ENCODE data around the gene SLBP.

Gene SLBP

DNA sequence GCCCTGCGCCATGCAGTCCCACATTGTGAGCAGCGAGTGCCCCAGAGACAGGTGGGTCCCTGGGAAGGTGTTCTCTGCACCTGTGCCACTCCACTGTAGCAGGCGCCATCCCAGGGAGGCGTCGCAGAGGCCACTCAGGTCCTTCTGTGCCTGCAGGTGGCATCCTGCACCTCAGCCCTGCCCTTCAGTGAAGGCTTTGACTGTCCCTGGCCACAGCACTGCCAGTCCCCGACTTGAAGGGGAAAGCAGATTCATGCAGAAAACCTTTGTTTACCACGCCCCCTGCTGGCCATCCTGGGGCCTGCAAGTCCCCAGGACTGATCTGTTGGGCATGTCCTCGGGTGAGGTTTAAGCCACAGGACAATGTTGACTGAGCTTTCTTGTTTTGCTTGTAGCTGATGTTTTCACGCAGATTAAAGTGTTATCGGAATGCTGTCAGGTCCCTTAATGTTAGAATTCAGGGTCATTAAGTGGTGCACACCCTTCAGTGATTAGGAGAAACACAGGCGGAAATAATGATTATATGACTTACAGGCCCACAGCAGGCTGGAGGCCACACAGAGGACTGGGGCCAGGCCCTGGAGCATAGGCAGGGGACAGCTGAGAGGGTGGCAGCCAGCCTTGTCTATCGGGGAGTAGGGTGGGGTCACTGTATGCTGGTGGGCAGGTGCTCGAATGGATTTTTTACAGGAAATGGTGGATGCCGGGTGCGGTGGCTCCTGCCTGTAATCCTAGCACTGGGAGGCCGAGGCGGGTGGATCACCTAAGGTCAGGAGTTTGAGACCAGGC lies 14.2 kb upstream of the SLBP start:
- DNase-seq: peak; percentile 86

DNA sequence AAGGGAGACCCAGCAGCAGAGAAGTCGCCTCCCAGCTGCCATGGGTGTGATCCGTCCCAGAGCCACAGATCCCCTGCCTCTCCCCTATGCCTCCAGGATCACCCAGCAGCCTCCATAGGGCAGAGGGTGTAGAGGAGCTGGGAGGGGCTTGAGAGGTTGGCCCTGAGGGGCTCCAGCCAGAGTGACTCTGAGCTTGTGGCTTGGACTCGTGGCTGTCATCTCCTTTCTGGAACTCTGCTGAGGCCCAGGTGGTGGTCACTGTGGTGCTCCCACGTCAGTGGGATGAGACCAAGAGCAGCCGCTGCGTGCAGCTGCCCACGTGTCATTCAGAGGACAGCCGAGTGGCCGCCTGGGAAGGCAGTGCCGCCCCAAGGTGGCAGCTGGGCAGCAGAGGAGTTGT lies 13.4 kb upstream of the SLBP start:
- DNase-seq: no peak

DNA sequence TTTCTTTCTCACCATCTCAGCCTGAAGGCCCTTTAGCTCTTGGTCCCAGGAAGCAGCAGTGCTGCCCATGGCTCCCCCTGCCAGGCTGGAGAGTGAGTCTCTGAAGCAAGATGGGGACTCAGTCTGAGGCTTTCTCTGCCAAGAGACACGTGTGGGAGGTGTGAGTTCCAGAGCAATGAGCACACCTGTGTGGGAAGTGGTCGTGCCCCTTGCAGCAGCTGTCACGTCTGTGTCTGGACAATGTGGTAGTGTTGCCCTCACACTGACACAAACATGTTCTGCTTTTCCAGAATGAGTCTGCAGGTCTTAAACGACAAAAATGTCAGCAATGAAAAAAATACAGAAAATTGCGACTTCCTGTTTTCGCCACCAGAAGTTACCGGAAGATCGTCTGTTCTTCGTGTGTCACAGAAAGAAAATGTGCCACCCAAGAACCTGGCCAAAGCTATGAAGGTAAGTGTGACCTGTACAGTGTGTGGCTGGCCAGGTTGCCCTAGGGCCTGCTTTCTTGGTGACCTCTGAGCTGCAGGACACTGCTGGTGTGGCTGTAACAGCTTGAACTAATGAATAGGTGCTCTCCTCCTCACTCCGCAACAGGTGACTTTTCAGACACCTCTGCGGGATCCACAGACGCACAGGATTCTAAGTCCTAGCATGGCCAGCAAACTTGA lies 11.1 kb upstream of the SLBP start:
- peak; percentile 76 for DNase-seq

GRCh38 chr4:1722551-1723118 lies 10.5 kb upstream of the SLBP start:
- DNase-seq: peak; percentile 57

DNA sequence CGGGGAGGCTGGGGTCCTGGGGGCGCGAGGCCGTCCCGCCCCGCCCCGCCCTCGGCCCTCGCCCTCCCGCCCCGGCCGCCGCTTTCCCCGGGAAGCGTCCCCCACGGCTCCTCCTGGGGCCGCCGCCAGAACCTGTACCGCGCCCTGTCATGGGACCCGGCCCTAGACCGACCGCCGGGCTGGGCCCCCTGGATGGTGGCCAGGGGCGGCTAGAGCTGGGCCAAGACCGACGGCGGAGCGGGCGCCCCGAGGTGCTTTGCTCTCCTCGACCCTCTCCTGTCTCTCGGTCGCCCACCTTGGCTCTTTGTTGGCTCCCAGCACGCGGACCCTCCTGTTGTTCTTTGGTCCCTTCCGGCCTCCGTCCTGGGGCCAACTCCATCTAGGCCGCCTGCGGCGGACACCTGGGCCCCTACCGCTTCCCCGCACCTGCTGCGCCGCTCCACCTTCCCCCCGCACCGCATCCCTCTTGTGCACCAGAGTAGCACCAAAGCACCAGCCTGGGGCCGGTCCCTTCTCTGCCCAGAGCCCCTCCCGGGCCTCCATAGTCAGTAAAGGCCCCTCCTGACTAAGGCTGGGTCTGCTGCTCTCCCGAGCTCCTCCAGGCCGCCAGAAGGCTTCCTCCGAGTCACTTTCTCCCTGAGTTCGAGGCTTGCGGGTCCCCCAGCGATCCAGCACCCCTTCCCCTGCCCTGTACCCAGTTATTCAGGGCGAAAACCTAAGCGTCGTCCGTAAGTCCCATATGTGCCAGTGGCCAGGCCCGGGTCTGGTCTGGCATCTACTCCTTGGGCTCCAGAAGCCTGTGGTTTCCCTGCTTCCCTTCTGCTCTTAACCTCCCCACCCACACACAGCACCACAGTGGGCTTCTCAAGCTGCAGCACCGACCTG lies 9.8 kb upstream of the SLBP start:
- DNase-seq: peak; percentile 48

GRCh38 chr4:1721003-1721665 lies 9.0 kb upstream of the SLBP start, which contains the start of the genes TACC3 and TMEM129:
TACC3 (plus strand) TSS chr4:1721521; CDS start chr4:1723422, 1,901 bp downstream.
TMEM129 (minus strand) TSS chr4:1721323; CDS start chr4:1720837, 486 bp downstream.
- peak; percentile 93 for DNase-seq

GRCh38 chr4:1720163-1720983 lies 8.3 kb upstream of the SLBP start:
- peak; percentile 38 for DNase-seq

DNA sequence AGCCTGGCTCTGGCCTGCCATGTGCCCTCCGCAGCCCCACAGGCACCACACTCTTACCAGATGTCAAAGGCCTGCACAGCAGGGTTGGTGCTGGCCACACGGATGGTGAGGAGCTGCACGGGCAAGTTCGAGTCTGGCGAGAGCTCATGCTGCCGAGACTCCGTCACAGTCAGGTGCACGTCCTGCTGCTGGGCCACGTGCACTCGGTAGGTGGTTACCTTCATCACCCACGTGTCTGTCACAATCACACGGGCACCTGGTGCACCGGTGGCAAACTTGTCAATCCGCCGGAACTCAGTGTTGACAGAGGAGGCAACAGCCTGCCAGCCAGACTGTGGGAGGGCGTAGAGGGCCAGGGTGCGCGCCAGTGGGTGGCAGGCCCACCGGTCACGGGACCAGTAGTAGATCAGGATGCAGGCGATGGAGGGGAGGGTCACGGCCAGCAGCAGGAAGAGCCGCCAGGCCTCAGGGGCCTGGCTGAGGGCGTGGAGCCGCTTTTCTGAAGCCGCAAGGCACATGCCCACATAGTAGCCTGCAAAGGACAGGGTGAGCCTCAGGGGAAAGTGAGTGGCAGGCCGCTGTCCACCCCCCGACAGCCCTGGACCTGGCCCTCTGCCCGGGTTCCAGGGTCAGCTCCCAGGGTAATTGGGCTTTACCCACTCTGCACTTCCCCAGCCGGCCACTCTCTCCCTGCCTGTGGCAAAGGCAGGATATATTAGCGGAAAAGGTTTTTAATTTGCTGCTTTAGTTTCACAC lies 6.2 kb upstream of the SLBP start:
- no peak for DNase-seq

DNA sequence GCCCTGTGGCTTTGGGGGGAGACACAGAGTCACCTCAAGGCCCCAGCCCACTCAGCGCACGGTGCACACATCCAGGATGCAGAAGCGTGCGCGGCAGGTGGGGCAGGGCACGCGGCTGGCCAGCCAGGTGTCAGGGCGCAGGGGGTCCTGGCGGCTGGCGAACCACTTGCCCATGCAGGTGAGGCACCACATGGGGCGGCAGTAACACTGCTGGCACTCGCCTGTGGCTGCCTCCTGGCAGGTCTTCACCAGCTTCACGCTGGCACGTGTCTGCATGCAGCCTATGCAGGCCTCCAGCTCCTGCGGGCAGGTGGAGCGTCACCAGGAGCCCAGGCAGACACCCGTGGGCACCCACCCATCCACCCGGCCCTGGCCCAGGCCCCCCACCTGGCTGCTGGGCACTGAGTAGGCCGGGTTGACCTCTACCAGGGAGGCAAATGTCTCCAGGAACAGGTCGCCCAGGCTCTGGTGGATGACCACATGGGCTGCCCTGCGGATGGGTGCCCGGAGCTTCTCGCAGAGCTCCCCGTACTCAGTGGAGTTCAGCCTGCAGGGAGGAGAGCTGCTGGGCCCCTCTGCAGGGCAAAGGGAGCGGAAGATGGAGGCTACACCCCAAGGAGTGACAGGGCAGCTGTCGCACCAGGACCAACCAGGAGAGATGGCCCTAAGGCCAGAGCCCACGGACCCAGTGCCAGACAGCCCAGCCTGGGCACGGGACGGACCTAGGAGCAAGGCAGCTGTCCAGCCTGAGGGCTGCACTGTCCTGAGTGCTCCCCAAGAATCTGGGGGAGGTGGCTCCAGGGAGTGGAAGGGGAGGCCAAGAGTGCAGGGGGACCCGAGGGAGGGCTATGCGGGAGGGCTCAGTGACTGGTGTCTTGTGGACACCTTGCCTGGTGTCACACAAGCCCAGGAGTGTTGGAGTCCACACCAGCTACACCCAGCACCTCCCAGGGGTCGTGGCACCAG lies 5.3 kb upstream of the SLBP start:
- DNase-seq: no peak

DNA sequence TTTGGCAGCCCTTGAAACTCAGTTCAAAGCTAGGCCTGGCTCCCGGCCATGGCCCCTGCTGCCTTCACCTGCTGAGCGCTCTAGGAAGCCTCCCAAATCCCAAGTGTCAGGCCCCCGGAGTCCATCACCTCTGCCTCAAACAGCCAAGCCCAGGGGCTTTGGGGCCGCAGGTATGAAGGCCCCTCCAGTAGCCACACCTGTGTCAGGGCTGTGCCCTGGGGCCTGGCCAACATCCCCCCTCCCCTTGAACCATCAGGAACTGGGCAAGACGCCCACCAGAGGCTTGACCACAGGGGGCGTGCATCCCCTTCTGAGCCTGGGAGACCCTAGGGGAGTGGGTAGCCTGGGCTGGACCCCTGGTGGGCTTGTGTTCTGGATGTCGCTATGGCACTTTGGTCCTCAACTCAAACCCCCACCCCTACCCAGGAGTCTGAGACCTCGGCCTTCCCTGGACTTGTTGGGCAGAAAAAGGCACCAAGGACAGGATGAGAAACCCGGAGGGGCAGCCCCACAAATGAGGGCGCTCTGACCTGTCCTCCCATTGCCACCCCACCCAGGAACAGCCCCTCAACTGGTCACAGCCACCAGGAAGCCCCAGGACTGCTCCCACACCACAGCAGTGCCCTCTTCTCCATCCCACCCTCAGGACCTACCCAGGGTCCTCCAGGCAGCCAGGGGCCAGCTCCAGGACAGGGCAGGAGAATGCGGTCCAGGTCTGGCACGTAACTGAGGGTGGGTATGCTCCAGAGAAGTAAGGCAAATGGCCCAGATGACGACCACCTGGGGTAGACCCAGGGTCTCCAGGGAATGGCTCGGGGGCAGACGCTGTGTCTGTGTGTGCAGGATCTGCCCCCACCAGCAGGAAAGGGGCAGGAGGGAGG lies 4.2 kb upstream of the SLBP start:
- DNase-seq: no peak

- DNase-seq: peak; percentile 30
These were observed 3.1 kb upstream of the SLBP start for GRCh38 chr4:1715002-1715758.

GRCh38 chr4:1714303-1715001 lies 2.3 kb upstream of the SLBP start:
- peak; percentile 20 for DNase-seq

DNA sequence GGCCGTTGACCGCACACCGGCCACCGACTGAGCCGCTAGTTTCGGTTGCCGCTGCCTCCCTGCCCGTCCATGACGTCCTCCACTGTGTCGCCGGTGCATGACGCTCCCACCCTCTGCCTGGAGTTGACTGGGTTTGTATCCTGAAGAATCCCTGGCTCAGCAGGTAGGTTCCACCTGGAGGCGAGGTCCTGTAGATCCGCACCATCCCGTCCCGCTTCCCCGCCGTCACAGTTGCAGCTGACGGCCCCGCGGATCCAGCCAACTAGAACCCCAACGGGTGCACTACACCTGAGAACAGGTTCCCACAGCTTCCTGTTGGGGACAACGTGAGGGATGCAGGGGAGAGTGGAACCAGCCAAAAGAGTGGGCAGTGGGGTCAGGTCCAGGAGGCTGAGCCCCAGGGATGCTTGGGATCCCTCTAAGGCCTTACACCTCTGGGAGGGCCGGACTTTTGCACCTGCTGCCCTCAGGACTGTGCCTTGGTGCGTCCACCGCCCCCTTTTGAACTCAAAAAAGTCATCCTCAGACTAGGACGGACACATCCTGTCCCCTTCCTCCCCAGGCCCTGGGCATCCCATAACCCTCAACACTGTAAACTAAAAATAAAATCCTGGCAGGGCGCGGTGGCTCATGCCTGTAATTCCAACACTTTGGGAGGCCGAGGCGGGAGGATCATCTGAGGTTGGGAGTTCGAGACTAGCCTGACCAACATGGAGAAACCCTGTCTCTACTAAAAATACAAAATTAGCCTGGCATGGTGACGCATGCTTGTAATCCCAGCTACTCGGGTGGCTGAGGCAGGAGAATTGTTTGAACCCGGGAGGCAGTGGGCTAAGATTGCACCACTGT lies 1.1 kb upstream of the SLBP start:
- no peak for DNase-seq

DNA sequence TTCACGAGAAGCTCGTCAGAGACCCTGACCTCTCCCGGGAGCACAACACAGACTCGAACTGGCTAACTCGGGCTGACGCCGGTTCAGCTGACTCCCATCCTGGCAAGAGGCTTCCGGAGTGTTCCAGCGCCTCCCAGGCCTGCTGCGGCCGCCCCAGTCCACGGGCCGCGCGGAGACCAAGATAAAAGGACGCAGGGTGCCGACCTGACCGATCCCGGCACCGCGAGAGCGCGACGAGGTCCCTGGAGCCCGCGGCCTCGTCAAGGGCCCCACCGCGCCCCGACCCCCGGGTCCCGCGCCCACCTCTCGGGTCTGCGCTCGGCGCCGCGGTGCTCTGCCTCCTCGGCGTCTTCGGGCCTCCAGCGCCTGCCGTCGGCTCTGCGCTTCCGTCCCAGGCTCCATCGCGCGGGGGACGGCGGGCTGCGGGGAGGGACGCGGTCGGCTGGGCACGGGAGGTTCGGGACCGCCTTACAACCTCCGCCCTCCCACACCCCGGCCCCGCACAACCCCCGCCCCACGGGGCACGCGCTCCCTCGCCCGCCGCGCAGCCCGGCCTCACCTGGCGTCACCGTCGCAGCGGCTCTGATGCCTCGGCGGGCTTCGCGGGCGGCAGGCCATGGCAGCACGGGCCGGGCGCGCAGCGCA lies 426 bp downstream of the SLBP start:
- peak; percentile 66 for DNase-seq

DNA sequence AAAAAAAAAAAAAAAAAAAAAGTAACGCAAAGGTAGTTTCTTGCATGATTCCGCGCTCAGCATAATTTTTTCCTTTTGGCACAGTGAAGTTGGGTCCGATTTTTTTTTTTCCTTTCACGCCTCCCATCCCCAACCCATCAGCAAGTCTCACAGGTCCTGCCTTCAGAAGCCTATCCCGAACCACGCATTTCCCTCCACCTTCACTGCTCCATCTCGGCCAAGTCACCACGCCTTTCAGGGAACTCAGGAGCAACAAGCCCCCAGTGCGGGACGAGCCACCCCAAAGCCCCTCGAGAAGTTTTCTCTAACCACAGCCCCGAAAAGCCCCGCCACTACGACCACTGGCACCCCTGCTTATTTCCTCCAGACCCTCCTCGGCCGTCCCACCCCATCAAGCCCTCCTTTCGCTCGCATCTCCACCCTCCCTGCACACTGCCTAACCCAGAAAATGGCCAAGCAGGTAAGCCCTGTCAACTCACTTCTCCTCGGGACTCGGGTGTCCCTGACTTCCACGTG lies 1.0 kb downstream of the SLBP start:
- no peak for DNase-seq

Data from inflammatory macrophage treated with lipopolysaccharide for 4 hours (primary cell).